ENCODE measurements around the gene UQCRQ.

The UQCRQ gene

DNA sequence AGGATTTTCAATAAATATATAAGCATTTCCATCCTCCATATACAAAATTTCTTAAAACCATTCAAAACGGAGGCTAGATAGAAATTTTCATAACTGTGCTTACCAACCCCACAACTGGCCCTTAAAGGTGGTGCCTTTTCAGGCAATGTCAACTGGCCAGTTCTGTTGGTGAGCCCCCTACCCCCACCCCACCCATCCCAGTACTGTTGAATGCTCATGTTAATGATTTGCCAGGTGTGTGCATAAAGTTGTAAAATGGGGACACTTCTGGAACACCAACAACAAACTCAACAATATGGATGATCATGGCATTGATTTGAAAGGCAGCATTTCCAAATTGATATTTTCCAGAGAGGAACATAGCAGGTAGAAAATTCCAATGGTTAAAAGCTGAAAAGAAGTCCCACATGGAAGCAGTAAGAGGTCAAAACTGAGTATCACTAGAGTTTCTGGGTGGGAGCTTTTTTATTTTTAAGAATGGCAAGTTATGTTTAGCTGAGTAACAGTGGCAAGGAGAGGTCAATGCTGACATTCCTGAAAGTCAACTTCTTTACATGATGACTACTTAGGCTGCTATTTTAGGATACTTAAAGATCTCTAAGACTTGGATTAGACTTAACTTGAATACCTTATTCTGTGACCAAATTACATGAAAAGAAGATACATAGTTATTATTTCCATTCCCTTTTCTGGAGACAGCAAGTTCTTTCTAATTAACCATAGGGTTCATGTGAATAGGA, 9.7 kb downstream of the UQCRQ start:
- Histone ChIP-seq H3K79me2 (ENCODE audit: insufficient read depth, low read length) (no peaks in the 10 kb centered on the region), H3K4me2 (ENCODE audit: low read length) (no peak overlapping the region), H4K20me1 (ENCODE audit: insufficient read depth, low read length) (no peaks in the 10 kb centered on the region), H3K36me3 (ENCODE audit: insufficient read depth, low read length) (peaks cover 77% of the 10 kb centered on the region), H3K9me2 (ENCODE audit: low read depth, low read length) (no peaks in the 10 kb centered on the region), H3K9ac (ENCODE audit: low read length) (no peak overlapping the region), H2AFZ (ENCODE audit: low read length) (no peak overlapping the region), H3K4me1 (ENCODE audit: insufficient read depth, low read length, severe bottlenecking) (no peaks in the 10 kb centered on the region), H3K4me3 (ENCODE audit: low read depth, low read length, poor library complexity, severe bottlenecking) (no peak overlapping the region), H3K9me3 (ENCODE audit: low read length) (no peaks in the 10 kb centered on the region), H3F3A (ENCODE audit: insufficient read depth, low read length) (no peaks in the 10 kb centered on the region), H3K27ac (ENCODE audit: low read depth, low read length, poor library complexity, severe bottlenecking) (no peak overlapping the region), H3K27me3 (ENCODE audit: insufficient read depth, low read length) (no peaks in the 10 kb centered on the region)
- TF ChIP-seq EZH2 (IDR thresholded peaks at IDR 0.05; ENCODE audit: borderline replicate concordance, low read length) = no peak
- TF ChIP-seq, protein P1, sequence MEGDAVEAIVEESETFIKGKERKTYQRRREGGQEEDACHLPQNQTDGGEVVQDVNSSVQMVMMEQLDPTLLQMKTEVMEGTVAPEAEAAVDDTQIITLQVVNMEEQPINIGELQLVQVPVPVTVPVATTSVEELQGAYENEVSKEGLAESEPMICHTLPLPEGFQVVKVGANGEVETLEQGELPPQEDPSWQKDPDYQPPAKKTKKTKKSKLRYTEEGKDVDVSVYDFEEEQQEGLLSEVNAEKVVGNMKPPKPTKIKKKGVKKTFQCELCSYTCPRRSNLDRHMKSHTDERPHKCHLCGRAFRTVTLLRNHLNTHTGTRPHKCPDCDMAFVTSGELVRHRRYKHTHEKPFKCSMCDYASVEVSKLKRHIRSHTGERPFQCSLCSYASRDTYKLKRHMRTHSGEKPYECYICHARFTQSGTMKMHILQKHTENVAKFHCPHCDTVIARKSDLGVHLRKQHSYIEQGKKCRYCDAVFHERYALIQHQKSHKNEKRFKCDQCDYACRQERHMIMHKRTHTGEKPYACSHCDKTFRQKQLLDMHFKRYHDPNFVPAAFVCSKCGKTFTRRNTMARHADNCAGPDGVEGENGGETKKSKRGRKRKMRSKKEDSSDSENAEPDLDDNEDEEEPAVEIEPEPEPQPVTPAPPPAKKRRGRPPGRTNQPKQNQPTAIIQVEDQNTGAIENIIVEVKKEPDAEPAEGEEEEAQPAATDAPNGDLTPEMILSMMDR (IDR thresholded peaks at IDR 0.05; ENCODE audit: low read length) = no peak

DNA sequence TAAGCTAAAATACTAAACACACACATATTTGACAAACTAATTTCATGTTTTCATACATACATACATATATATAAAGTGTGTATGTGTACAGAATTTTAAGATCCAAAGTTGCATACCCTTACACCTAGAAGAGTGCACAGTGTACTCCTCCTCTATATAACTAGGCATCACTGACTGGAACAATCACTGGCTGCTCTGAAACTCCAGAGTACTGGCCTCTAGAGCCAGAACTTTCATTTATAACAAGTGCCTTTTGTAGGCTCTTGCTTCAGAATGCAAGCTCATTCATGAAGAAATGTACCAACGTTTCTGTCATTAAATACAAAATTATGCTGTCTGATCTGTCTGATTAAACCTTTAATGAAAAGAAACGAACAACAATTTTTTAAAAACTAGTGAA, 11.0 kb downstream of the UQCRQ start:
- H4K20me1 ChIP-seq (ENCODE audit: insufficient read depth, low read length) = no peaks in the 10 kb centered on the region
- H3K9me3 ChIP-seq (ENCODE audit: low read length) = no peaks in the 10 kb centered on the region
- H3F3A ChIP-seq (ENCODE audit: insufficient read depth, low read length) = no peaks in the 10 kb centered on the region
- peaks cover 74% of the 10 kb centered on the region for H3K36me3 ChIP-seq (ENCODE audit: insufficient read depth, low read length)
- H3K4me3 ChIP-seq (ENCODE audit: low read depth, low read length, poor library complexity, severe bottlenecking) = no peak overlapping the region
- H3K27me3 ChIP-seq (ENCODE audit: insufficient read depth, low read length) = no peaks in the 10 kb centered on the region
- no peak overlapping the region for H2AFZ ChIP-seq (ENCODE audit: low read length)
- no peaks in the 10 kb centered on the region for H3K9me2 ChIP-seq (ENCODE audit: low read depth, low read length)
- no peak overlapping the region for H3K9ac ChIP-seq (ENCODE audit: low read length)
- no peak overlapping the region for H3K27ac ChIP-seq (ENCODE audit: low read depth, low read length, poor library complexity, severe bottlenecking)
- no peaks in the 10 kb centered on the region for H3K79me2 ChIP-seq (ENCODE audit: insufficient read depth, low read length)
- H3K4me1 ChIP-seq (ENCODE audit: insufficient read depth, low read length, severe bottlenecking) = no peaks in the 10 kb centered on the region
- no peak for TF ChIP-seq EZH2 (IDR thresholded peaks at IDR 0.05; ENCODE audit: borderline replicate concordance, low read length)
- TF ChIP-seq, protein P1 (IDR thresholded peaks at IDR 0.05; ENCODE audit: low read length) = no peak
- no peak overlapping the region for H3K4me2 ChIP-seq (ENCODE audit: low read length)

DNA sequence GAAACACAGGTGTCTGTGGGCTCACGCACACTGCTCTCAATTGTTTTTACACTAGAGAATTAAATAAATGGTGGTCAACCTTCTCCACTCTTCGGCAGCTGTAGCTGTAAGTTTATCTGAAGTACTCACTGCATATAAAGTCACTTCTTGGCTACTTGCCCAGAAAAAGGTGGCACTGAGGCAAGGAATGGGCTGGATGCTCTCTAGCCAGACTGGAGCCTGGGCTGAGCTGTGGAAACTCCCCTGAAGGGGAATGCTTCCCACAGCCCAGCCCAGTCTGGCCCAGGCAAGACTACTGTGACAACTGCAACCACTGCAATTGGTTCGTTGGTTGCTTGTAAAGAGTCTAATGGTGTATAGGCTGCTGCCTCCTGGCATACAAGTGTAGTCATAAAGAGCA, 11.5 kb downstream of the UQCRQ start:
- no peaks in the 10 kb centered on the region for H3K79me2 ChIP-seq (ENCODE audit: insufficient read depth, low read length)
- H2AFZ ChIP-seq (ENCODE audit: low read length) = no peak overlapping the region
- H3K4me1 ChIP-seq (ENCODE audit: insufficient read depth, low read length, severe bottlenecking) = no peaks in the 10 kb centered on the region
- H3K9ac ChIP-seq (ENCODE audit: low read length) = no peak overlapping the region
- H3K9me2 ChIP-seq (ENCODE audit: low read depth, low read length) = no peaks in the 10 kb centered on the region
- no peaks in the 10 kb centered on the region for H4K20me1 ChIP-seq (ENCODE audit: insufficient read depth, low read length)
- H3K9me3 ChIP-seq (ENCODE audit: low read length) = no peaks in the 10 kb centered on the region
- peaks cover 74% of the 10 kb centered on the region for H3K36me3 ChIP-seq (ENCODE audit: insufficient read depth, low read length)
- H3K27me3 ChIP-seq (ENCODE audit: insufficient read depth, low read length) = no peaks in the 10 kb centered on the region
- no peak overlapping the region for H3K4me3 ChIP-seq (ENCODE audit: low read depth, low read length, poor library complexity, severe bottlenecking)
- TF ChIP-seq, protein P1 (IDR thresholded peaks at IDR 0.05; ENCODE audit: low read length) = no peak
- TF ChIP-seq EZH2 (IDR thresholded peaks at IDR 0.05; ENCODE audit: borderline replicate concordance, low read length) = no peak
- no peak overlapping the region for H3K27ac ChIP-seq (ENCODE audit: low read depth, low read length, poor library complexity, severe bottlenecking)
- H3K4me2 ChIP-seq (ENCODE audit: low read length) = no peak overlapping the region
- H3F3A ChIP-seq (ENCODE audit: insufficient read depth, low read length) = no peaks in the 10 kb centered on the region

All from OCI-LY1 (cell line).